HEK293T (cell line): Measurements from ENCODE around the gene MPO.

Source experiments
- BHLHE40 ChIP-seq: fragments of 450-650 bp; IDR thresholded peaks from 2 replicates; pipeline ENCODE4 v1.6.1; 2016; ENCODE audit warnings: mild to moderate bottlenecking, moderate library complexity, borderline replicate concordance
- ELF4 ChIP-seq: fragments of 450-650 bp; IDR thresholded peaks from 2 replicates; pipeline ENCODE4 v1.6.1; 2017; ENCODE audit warnings: antibody characterized with exemption
- FOXA1 ChIP-seq: fragments of 450-650 bp; IDR thresholded peaks from 2 replicates; pipeline ENCODE4 v1.6.1; 2016; ENCODE audit warnings: mild to moderate bottlenecking
- FOXK2 ChIP-seq: fragments of 450-650 bp; IDR thresholded peaks from 2 replicates; pipeline ENCODE4 v1.6.1; 2016; ENCODE audit warnings: mild to moderate bottlenecking
- FOXM1 ChIP-seq: fragments of 450-650 bp; IDR thresholded peaks from 2 replicates; pipeline ENCODE4 v1.6.1; 2017; ENCODE audit warnings: mild to moderate bottlenecking, borderline replicate concordance
- L3MBTL2 ChIP-seq: fragments of 450-650 bp; conservative IDR thresholded peaks from 2 replicates; pipeline ENCODE4 v1.6.1; 2016; ENCODE audit warnings: mild to moderate bottlenecking
- NFRKB ChIP-seq: fragments of 450-650 bp; IDR thresholded peaks from 2 replicates; pipeline ENCODE4 v1.6.1; 2016; ENCODE audit warnings: mild to moderate bottlenecking, moderate library complexity
- SP1 ChIP-seq: fragments of 450-650 bp; IDR thresholded peaks from 2 replicates; pipeline ENCODE4 v1.6.1; 2017
- SUZ12 ChIP-seq: fragments of 450-650 bp; IDR thresholded peaks from 2 replicates; pipeline ENCODE4 v1.6.1; 2016; ENCODE audit warnings: mild to moderate bottlenecking
- ZNF384 ChIP-seq: fragments of 450-650 bp; IDR thresholded peaks from 2 replicates; pipeline ENCODE4 v1.6.1; 2016

- TF ChIP-seq ZNF384 (no peak), FOXM1 (no peak), SUZ12 (no peak), NFRKB (no peak), SP1 (no peak), ELF4 (no peak), BHLHE40 (no peak), L3MBTL2 (no peak), FOXA1 (no peak), FOXK2 (no peak)
These were observed 34.5 kb downstream of the MPO start for GRCh38 chr17:58246104-58246740.
